ENCODE results near the gene ASIC4. TPM values are rescaled to one million over a fixed set of nuclear protein-coding genes. Genes with fewer than 3 reads are reported as not detected.

Gene ASIC4
- polyA plus RNA-seq, 3 donors, result 0.12 to 0.21 (median 0.18) TPM

DNA sequence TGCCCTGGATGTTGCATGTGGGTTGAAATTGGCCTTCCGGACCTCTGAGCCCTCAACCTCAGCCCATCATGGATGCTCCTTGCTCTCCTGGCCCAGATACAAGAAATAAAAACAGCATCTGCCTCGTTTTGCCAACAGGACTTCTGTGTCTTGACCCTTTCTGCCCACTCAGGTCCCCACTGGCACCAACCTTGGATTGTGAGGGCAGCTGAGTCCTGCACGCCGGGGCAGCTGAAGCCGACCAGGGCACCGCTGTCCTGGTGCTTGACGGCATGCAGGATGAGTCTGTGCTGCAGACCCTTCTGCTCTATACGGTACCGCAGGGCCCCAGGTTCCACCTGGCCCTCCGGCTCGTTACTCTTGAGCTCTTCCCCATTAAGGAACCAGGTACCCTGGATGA, 52.4 kb downstream of the ASIC4 start:
- DNase-seq, result no peak

DNA sequence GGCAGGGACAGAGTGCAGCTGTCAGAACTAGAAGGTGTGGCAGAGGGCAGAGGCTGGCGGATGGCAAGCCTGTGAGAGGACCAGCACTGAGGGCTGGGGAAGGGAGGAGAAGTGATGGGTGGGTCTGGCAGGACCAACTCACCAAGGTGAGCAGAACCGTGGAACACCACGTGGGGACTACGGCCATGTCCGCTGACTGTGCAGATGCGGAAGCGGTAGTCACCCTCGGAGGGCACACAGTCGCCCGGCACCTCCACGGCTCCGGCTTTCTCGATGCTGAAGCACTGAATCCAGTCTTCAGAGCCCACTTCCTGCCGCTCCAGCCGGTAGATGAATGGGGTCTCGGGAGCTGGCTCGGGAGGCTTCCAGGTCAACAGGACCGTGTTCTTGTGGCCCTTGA, 52.8 kb downstream of the ASIC4 start:
- no peak for DNase-seq

DNA sequence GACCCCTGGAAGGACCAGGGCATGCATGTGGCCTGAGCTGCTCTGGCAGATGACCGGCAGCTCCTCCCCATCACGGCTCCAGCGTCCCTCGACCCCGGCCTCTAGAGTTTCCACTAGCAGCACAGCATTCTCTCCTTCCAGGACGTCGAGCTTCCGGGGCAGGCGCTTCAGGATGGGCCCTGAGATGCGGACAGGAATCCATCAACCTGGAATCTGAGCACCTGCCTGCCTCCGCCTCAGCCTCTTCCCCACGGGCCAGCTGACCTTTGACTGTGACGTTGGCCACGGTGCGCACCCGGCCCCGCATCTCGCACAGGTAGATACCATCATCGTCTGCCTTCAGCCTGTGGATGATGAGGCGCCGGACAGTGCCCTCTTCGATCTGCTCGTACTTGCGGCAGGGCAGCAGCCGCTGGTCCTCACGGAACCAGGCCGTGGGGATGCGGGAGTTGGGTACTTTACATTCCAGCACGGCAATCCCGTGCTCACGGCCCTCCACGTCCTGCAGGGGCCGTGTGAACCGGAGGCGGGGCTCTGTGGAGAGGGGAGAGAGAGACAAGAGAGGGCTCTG, 53.6 kb downstream of the ASIC4 start:
- no peak for DNase-seq

DNA sequence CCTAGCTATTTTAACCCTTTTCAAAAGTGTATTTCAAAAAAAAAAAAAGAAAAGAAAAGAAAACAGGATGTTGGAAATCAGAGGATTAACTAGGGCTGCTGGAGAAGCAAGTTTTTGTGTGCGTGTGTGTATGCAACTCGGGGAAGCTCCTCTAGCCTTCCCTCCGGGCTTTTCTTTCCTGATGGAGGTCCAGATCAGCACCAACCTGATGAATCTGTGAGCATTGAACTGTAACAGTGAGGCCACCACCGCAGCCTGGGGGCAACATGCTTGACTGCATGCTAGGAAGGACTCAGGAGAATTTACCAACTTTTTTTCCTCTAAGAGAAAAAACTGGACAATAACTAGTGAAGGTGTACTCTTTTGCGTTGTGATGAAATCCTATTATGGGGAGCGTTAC, 54.8 kb downstream of the ASIC4 start:
- DNase-seq, result no peak

DNA sequence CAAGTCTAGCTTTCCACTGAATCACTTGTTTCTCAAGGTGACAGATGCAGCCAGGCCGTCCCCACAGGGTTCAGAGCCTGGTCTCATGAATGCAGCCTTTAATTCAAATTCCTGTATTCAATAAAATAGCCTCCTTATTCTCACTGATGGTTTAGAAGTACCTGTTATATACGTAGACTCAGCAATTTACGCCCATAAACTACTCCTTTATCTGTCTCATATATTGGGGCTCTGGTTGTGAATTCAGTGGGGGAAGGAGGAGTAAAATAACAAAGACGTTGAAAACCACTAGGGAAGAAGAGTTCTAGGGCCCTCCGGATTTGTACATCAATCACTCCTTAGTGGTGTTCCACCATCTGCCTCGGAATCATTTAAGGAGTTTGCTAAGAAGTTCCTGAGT, 55.4 kb downstream of the ASIC4 start:
- DNase-seq, result no peak

DNA sequence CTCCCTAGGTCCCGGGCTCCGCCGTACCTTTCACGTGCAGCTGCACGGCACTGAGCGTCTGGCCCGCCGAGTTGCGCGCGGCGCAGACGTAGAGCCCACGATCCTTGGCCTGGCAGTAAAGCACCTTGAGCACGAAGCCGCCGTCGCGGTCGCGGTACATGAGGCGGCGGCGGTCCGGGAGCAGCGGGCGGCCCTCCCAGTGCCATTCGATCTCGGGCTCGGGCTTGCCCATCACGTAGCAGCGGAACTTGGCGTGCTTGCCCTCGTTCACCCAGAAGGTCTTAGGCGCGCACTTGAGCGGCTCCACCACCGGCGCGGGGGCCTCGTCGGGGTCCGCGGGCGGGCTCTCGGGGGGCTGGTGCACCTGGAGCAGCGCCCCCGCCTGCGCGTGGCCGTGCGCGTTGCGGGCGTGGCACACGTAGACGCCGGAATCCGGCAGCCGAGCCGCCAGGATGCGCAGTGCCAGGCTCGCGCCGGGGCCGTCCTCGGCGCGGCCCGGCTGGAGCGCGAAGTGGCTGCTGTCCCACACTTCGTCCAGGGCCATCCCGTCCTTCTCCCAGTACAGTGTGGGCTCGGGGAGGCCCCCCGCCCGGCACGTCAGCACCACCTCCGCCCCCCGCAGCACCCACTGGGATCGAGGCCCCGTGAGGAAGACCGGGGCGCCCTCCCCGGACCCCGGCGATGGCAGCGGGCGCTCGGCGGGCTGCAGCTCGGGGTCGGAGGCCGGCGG, 56.1 kb downstream of the ASIC4 start:
- no peak for DNase-seq

DNA sequence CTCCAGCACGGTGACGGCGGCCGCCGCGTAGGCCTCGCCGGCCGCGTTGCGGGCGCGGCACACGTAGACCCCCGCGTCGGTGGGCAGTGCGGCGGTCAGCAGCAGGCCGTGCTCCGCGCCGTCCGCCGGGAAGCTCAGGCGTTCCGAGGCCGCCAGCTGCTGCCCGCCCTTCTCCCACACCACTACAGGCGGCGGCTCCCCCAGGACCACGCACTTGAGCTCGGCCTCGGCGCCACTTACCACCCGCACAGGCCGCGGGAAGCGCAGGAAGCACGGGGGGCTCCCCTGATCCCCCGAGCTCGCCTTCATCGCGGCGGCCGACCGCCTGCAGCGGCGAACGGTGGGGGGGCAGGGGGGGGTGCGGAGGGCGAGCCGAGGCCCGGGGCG, 56.6 kb downstream of the ASIC4 start:
- no peak for DNase-seq

DNA sequence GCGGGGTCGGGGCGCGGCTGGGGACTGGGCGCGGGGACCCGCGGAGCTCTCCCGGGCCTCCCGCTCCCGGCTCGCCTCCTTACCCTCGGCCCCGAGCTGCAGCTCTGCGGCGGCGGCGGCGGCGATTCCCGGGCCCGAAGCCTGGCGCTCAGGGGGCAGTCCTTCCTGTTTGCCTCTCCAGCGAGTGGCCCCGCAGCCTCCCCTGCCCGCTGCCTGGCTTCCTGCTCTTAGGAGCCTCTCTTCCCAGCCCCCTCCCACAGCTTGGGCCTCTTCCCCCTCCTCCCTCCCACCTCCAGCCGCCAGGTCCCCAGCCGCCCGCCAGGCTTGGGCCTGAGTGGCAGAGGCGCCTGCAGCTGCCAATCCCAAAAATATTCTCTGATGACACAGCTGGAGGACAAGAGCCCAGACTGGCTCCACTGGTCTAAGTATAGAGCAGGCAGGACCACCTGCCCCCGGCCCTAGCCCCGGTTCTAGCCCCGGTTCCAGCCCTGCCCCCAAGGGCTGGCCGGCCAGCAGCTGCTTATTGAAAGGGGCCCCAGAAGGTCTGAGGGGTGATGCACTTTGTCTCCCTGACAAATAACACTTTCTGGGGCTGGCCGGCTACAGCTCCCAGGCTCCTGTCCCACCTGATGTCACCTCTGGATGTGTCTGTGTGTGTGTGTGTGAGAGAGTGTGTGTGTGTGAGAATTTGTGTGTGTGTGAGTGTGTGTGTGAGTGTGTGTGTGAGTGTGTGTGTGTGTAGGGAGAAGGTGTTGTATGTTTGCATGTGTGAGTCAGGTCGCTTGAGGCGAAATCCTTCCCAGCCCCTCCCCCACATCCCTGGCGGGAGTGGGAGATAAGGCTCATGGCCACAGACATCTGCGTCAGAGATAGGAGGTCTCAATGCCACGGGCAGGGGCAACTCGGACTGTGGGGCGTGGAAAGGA, 57.3 kb downstream of the ASIC4 start, which contains the start of gene OBSL1:
Gene OBSL1, minus strand, starts transcription at position 229 of the 926 bp plus-strand sequence. CDS start 307 bp downstream, outside the sequence.
- peak; percentile 83 for DNase-seq

DNA sequence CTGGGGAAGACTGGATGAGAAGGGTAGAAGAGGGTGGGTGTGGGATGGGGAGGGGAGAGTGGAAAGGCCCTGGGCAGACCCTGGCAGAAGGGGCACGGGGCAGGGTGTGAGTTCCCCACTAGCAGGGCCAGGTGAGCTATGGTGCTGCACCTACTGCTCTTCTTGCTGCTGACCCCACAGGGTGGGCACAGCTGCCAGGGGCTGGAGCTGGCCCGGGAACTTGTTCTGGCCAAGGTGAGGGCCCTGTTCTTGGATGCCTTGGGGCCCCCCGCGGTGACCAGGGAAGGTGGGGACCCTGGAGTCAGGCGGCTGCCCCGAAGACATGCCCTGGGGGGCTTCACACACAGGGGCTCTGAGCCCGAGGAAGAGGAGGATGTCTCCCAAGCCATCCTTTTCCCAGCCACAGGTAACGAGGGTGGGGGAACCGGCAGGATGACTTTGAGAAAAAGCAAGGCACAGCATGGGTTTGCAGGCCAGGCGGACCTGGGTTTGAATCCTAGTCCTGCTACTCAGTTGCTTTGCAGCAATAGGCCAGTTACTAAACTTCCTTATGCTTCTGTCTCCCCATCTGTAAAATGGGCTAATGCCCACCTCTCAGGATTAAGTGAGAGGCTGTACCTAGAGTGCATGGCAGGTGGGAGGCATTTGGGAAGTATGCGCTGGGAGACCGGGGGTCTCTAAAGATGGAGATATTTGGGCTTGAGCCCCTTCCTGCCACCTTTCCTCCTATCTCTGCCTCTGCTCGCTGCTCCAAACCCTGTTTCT, 58.1 kb downstream of the ASIC4 start, which contains the start of gene INHA:
Gene INHA, plus strand, starts transcription at position 74 of the 765 bp plus-strand sequence. Its CDS starts 65 bp downstream, at position 139.
- DNase-seq, result no peak

DNA sequence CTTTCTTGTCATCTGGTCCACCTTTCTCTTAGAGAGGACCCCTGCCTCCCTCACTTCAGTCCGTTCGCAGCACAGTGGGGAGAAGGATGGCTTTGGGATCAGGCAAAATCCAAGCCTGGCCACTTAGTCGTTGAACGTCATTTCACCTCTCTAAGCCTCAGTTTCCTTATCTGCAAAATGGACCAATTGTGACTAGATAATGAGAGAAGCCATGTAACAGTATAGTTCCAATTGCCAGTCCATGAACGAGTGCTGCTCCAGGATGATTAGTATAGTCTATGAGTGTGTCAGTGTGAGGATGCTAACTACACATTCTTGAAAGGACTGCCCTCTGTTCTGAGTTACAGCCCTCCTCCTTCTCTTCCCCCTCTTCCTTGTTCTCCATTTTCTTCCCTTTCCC, 58.9 kb downstream of the ASIC4 start:
- no peak for DNase-seq

DNA sequence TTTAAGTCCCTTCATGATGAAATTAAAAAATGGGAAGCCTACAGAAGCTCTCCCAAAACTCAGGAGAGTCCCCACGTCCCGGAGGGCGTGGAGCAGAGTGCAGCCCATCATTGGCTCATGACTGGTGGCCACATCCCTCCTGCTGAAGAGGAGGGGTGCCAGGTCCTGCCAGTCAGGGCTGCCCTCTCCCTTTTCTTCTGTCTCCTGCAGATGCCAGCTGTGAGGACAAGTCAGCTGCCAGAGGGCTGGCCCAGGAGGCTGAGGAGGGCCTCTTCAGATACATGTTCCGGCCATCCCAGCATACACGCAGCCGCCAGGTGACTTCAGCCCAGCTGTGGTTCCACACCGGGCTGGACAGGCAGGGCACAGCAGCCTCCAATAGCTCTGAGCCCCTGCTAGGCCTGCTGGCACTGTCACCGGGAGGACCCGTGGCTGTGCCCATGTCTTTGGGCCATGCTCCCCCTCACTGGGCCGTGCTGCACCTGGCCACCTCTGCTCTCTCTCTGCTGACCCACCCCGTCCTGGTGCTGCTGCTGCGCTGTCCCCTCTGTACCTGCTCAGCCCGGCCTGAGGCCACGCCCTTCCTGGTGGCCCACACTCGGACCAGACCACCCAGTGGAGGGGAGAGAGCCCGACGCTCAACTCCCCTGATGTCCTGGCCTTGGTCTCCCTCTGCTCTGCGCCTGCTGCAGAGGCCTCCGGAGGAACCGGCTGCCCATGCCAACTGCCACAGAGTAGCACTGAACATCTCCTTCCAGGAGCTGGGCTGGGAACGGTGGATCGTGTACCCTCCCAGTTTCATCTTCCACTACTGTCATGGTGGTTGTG, 60.4 kb downstream of the ASIC4 start:
- no peak for DNase-seq

DNA sequence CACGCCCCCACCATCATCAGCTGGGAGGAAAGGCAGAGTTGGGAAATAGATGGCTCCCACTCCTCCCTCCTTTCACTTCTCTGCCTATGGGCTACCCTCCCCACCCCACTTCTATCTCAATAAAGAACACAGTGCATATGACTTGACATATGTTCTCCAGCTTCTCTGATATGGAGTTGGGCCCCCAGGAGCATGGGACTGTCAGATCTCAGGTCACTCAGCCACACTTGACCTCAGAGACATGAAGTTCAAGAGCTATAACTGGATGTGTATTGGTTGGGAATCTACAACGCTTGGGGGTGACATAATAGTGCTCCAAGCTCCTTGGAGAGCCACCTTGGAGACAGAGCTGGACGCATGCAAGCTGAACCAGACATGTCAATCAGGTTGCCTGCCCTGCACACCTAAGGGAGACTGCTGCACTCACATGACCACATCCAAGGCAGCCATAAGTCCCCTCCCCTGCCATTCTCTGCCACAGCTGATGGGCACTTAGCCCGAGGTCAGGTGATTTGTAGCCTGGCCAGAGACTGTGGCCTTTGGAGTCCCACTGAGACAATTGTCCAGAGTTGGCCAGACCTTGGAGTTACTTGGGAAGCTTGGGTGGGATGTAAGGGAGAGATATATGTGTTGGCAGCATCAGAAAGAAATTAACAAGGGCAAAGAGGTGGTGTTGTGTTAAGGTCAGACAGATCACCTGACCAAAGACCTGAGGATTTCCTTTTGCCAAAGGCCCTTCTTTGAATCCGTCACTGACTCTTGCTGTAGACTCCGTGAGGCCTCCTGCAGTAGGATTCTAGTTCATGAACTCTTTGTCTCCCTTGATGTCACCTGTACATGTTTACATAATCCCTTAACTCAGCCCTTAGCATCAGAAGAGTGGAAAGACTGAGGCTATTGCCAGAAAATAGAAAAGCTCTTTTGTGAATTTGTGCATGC, 61.6 kb downstream of the ASIC4 start:
- DNase-seq, result no peak

DNA sequence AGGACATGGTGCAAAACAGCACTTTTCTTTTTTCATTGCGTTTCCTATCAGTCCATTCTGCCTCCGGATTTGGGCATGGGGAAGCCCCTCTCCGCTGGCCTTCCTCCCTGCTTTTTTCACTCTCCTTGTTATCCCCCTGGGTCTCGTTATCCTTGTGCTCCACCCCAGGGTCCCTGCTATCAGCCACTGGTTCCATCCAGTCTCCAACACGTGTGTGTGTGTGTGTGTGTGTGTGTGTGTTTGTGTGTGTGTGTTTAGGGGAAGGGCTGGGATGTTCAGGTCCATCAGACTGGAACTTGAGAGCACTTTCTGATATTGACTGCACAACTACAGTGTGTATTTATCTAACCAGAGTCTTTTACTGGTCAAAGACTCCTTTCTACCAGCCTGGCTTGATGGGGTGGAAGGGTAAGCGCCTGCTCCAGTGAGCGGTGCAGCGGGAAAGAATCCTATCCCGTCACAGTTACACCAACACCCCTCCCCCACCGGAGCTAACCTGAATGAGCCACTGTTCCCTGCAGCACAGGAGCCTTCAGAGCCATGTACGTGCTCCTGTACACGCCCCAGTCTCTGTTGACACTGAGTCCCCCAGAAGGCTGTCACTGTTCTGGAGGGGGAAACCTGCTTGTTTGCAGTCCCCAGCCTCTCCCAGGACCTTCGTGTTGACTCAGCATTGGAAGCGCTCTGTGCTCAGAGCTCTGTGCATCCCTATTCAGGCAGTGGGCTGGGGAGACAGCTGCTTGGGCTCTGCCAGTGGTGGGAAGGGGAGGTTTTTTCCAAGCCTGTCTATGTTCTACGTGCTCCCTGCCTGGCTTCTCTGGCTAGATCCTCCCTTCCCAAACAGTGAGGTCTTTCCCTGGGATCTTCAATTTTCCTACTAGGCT, 62.5 kb downstream of the ASIC4 start:
- no peak for DNase-seq

DNA sequence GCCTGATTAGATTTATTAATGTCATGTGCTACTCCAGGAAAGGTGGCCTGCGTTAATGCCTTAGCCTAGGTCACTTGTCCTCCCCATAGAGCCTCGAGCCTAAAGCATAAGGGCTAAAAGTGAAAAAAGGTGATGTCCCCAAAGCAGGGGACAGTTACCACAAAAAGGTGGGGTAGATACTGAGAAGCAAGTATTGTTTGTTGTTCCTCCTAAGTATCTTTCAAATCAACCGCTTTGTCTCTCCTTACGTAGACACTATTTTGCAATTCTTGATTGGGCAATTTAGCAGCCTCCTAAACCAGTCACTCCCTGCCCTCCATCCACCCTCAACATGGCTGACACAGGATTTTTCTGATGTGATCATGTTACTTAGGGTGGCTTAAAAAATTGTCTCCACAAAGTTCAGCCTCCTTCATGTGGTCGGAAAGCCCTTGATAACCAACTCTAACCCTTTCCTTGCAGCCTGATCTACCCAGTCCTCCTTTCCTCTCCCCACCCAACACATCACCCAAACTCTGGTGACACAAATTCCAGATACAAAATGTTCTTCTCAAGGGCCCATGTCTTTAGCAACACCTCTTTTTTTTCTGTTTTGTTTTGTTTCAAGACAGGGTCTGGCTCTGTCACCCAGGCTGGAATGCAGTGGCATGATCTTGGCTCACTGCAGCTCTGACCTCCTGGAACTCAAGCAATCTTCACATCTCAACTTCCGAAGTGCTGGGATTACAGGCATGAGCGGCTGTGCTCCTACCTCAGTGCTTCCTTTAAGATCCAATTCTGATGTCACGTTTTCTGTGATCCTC, 64.7 kb downstream of the ASIC4 start:
- no peak for DNase-seq

DNA sequence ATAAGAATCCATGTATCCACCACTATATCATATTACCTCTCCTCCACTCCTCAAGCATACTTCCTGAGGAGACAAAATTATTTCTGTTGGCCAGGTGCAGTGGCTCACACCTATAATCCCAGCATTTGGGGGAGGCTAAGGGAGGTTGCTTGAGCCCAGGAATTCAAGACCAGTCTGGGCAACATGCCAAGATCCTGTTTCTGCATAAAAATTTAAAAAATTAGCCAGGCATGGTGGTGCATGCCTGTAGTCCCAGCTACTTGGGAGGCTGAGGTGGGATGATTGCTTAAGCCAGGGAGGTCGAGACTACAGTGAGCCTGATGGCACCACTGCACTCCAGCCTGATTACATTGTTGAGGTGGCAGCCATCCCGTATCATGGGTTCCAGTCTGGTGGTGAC, 67.1 kb downstream of the ASIC4 start:
- DNase-seq, result no peak
